GM21423 (cell line): ENCODE results near the gene BMP10.

Experiments used
- ATAC-seq: cut with Tn5 transposase; IDR thresholded peaks from one replicate; pipeline ENCODE4 v1.9.1; 2021; ENCODE audit warnings: mild to moderate bottlenecking, moderate library complexity; ENCODE audit not compliant: unreplicated experiment

Gene BMP10

GRCh38 chr2:68871159-68871764, at the start of gene BMP10:
BMP10 (minus strand) TSS chr2:68871397; CDS start chr2:68871358, 39 bp downstream.
- no peak for ATAC-seq

GRCh38 chr2:68920481-68921170, 49.4 kb upstream of the BMP10 start:
- ATAC-seq, result no peak

DNA sequence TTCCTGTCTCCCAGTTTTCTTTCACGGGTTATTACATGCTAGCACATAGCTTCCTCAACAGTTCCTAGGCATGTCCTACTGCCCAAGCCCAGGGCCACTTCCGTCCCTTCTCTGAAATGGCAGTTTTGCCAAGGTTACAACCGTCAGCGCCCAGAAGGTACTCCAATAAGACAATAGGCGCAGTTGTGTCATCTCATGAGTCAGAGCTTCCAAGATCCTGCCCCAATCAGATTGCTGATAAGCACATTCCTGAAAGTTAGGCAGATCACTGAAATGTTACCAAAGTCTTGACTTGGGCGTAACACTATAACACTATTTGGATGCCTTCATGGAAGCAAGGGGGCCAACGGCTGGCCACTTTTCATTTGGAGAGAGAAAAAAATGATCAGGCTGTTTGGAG, 47.3 kb upstream of the BMP10 start:
- no peak for ATAC-seq

DNA sequence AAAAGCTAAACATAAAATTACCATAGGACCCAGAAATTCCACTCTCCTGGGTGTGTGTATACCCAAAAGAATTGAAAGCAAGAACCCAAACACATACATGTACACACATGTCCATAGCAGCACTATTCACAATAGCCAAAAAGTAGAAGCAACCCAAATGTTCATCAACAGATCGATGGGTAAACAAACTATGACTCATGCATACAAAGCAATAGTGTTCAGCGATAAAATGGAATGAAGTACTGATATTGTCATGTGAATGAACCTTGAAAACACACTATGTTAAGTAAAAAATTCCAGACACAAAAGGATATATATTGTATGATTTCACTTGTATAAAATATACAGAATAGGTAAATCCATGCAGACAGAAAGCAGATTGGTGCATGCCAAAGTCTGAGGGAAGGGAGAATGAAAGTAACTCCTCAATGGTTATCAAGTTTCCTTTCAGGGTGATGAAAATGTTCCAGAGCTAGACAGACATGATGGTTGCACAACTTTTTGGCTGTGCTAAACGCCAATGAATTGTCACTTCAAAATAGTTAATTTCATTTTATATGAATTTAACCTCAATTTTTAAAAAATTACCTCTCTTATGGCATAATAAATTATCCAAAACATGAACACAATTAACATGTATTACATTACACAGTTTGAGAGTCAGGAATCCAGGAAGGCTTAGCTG, 46.0 kb upstream of the BMP10 start:
- ATAC-seq, result no peak

GRCh38 chr2:68916226-68916625, 45.0 kb upstream of the BMP10 start:
- no peak for ATAC-seq

DNA sequence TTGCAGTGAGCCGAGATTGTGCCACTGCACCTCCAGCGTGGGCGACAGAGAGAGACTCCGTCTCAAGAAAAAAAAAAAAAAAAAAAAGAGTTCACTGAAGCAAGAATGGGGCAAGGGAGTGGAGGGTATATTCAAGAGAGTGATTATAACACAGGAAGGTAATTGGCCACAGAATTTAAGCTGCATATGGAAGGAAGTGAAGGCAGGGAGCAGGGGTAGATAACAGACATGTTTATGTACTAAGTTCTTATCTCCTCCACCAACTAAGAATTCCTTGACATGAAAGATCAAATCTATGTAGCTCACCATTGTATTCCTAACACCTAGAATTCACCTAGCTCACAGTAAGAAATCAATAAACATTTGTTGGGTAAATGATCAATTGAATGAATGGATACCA, 44.2 kb upstream of the BMP10 start:
- ATAC-seq, result no peak

- ATAC-seq, result no peak
Observed at GRCh38 chr2:68913359-68913758, 42.2 kb upstream of the BMP10 start.

- ATAC-seq, result no peak
Observed at GRCh38 chr2:68912732-68913131, 41.5 kb upstream of the BMP10 start.

DNA sequence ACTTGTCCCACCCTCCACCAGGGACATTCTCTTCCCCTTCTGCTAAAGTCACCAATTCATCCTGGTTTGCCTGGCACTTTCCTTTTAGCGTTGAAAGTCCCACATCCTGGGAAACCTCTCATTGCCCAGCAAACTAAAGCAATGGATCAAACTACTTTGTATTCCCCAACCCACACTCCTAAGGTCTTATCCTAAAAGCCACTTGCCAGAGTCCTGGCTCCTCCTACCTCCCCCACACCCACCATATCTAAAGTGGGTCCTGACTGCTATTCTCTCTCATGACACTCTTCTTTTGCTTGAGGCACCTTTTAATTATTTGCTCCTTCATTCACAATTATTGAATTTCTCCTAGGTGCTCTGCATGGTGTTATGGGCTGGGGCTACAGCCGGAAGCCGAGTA, 40.9 kb upstream of the BMP10 start:
- ATAC-seq, result no peak

DNA sequence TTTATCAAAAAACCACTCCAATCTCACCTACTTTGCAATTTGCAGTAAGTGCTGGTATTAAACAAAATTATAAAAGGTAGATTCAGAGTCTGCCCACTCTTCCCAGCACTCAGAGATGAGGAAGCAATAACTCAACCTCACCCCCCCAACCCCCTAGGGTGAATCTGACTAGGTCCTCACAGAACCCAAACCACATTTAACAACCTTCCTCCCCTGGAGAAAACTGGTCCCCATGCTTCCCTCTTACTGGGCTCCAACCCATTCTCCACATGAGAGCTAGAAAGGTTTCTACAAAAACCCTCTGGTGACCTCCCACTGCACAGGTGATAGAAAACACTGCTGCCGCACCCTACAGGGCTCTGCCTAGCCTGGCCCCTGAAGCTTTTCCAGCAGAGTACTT, 40.5 kb upstream of the BMP10 start:
- ATAC-seq, result no peak

GRCh38 chr2:68911246-68911645, 40.0 kb upstream of the BMP10 start:
- ATAC-seq, result no peak

DNA sequence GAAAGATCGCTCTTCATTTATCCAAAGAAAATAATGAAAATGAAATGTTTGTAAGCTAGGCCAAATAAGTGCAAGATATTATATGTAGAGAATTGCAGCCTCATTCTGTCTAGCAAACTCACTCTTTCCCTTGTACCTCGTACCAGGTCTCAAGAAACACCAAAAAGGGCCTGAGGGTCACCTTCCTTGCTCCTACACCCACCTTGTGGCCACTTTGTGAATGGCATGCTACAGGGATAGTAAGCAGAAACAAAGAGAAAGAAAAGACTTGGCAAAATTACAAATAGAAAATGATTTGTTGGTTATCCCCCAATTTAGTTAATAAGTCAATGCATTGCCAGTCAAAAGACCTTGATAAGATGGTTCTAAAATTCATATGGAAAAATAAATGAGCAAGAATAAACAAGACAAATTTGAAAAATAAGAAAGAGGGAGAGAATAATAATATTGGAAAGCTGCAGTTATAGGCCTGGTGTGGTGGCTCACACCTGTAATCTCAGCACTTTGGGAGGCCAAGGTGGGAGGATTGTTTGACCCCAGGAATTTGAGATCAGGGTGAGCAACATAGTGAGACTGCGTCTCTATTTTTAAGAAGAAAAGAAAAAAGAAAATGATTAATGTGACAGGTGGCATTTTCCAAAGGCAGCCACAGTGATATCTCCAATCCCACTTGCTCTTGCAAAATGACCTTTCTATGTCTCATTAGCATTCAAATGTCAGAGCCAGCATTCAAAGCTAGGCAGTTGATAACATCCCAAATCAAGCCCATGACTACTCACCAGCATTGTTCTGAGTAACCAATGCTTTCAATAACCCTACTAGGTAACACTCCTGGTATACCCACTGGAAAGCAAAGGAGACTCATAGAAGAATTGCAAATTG, 38.8 kb upstream of the BMP10 start:
- ATAC-seq, result no peak

- peak; percentile 95 for ATAC-seq
Observed at GRCh38 chr2:68908392-68908970, 37.3 kb upstream of the BMP10 start.

- ATAC-seq, result peak; percentile 25
Observed at GRCh38 chr2:68907920-68908253, 36.7 kb upstream of the BMP10 start.

- ATAC-seq, result no peak
Observed at GRCh38 chr2:68907232-68907919, 36.2 kb upstream of the BMP10 start.

- ATAC-seq, result no peak
Observed at GRCh38 chr2:68906716-68907115, 35.5 kb upstream of the BMP10 start.

- no peak for ATAC-seq
Observed at GRCh38 chr2:68905116-68905515, 33.9 kb upstream of the BMP10 start.

GRCh38 chr2:68901561-68901960, 30.4 kb upstream of the BMP10 start:
- no peak for ATAC-seq

- ATAC-seq, result no peak
Observed at GRCh38 chr2:68901199-68901514, 30.0 kb upstream of the BMP10 start.

GRCh38 chr2:68900496-68901198, 29.4 kb upstream of the BMP10 start:
- no peak for ATAC-seq
